ENCODE measurements around the gene DDX31. TPM values are rescaled to one million over a fixed set of nuclear protein-coding genes. Genes with fewer than 3 reads are reported as not detected.

DDX31 gene
- total RNA-seq, 2 experiments from 2014 or later = 28.3 to 28.8 TPM

DNA sequence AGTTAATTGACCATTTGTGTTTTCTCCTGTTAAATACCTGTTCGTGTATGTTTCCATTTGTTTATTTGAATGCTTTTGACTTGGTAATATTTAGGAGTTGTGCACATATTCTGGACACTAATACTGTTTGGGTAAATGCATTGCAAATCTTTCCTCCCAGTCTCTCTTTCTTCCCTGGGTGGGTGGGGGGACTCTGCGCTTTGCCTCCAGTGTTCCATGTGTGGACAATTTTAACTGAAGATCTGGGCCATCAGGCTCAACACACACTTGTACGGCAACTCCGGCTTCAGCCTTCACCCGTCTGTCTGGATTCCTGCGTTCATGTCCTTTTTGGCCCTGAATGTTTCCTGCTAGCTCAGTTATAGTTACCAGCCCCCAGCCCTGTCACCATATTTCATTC is 40.5 kb upstream of the DDX31 start:
- no peaks in the 10 kb centered on the region for H3K79me2 ChIP-seq (ENCODE audit: insufficient read depth, low read depth, low read length)
- DNase-seq (ENCODE audit: low spot score) = no peak
- H3K27ac ChIP-seq (ENCODE audit: low read depth, low read length, poor library complexity, severe bottlenecking) = no peak overlapping the region
- CTCF ChIA-PET (ENCODE audit: unreplicated experiment) = no interaction called here
- BruUV-seq (replicated peaks) = no TSS peak
- H2AFZ ChIP-seq (ENCODE audit: low read length) = no peak overlapping the region
- POLR2A ChIA-PET = no interaction called here
- no peaks in the 10 kb centered on the region for H4K20me1 ChIP-seq (ENCODE audit: insufficient read depth, low read length)
- H3K9me2 ChIP-seq (ENCODE audit: insufficient read depth, low read length) = no peaks in the 10 kb centered on the region
- H3K9me3 ChIP-seq (ENCODE audit: low read length) = no peaks in the 10 kb centered on the region
- TF ChIP-seq EZH2phosphoT487 (IDR thresholded peaks at IDR 0.05; ENCODE audit: borderline replicate concordance, low read depth, low read length) = no peak
- TF ChIP-seq, protein P1, sequence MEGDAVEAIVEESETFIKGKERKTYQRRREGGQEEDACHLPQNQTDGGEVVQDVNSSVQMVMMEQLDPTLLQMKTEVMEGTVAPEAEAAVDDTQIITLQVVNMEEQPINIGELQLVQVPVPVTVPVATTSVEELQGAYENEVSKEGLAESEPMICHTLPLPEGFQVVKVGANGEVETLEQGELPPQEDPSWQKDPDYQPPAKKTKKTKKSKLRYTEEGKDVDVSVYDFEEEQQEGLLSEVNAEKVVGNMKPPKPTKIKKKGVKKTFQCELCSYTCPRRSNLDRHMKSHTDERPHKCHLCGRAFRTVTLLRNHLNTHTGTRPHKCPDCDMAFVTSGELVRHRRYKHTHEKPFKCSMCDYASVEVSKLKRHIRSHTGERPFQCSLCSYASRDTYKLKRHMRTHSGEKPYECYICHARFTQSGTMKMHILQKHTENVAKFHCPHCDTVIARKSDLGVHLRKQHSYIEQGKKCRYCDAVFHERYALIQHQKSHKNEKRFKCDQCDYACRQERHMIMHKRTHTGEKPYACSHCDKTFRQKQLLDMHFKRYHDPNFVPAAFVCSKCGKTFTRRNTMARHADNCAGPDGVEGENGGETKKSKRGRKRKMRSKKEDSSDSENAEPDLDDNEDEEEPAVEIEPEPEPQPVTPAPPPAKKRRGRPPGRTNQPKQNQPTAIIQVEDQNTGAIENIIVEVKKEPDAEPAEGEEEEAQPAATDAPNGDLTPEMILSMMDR (conservative IDR thresholded peaks at IDR 0.05; ENCODE audit: low read length) = no peak
- H3K4me3 ChIP-seq (ENCODE audit: low read depth, low read length, poor library complexity, severe bottlenecking) = no peak overlapping the region
- no peaks in the 10 kb centered on the region for H3K4me1 ChIP-seq (ENCODE audit: insufficient read depth, low read length, poor library complexity, severe bottlenecking)
- H3K36me3 ChIP-seq (ENCODE audit: insufficient read depth, low read length) = no peaks in the 10 kb centered on the region
- no peak overlapping the region for H3K4me2 ChIP-seq (ENCODE audit: low read length)
- intact Hi-C loops (cut with micrococcal nuclease; ENCODE audit: unreplicated experiment) = no loop called here

DNA sequence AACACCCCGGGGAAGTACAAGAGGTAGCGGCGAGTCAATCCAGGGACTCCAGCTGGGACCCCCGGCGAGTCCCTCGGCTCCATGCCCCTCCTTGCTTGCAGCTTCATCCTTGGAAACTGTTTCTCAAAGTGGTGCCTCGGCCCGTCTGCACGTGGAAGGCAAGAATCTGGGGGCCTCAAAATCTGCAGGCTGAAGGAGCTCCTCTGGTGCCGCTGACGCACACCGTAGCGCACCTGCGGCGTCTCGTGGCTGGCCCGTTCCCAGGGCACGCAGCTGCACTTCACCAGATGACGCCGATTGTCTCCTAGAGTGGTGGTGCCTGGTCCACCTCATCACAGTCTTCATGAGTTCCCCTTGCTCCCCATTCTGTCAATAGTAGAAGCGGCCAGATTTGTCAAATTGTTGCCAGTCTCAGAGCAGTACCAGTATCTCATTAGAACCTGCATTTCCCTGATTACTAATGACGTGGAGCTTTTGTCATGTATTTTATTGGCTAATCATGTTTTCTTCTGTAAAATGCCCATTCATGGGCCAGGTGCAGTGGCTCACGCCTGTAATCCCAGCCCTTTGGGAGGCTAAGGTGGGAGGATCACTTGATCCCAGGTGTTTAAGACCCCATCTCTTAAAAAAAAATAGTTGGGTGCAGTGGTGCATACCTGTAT is 39.1 kb upstream of the DDX31 start:
- BruUV-seq (replicated peaks) = no TSS peak

DNA sequence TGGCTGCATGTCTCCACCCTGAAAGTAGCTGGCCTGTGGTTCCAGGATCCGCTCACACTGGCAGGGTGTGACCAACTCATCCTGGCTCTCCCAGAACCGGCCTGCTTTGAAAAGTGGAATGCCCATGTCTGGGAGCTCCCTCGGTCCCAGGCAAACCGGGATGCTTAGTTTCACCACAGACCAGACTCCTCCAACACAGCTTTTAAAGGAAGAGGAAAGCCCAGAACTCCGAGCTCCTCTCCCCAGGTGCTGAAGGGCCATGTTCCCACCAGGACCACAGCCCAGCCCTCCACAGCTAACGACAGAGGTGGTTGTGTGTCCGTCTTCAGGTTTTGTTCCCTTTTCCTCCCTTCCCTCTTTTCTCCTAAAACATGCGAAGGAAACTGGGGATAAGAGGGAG is 38.5 kb upstream of the DDX31 start:
- BruUV-seq (replicated peaks) = no TSS peak
- Histone ChIP-seq H3K4me3 (ENCODE audit: low read depth, low read length, poor library complexity, severe bottlenecking) (no peak overlapping the region), H4K20me1 (ENCODE audit: insufficient read depth, low read length) (no peaks in the 10 kb centered on the region), H3K27ac (ENCODE audit: low read depth, low read length, poor library complexity, severe bottlenecking) (no peak overlapping the region), H3K4me2 (ENCODE audit: low read length) (no peak overlapping the region), H3K36me3 (ENCODE audit: insufficient read depth, low read length) (no peaks in the 10 kb centered on the region), H3K9me2 (ENCODE audit: insufficient read depth, low read length) (no peaks in the 10 kb centered on the region), H2AFZ (ENCODE audit: low read length) (no peak overlapping the region), H3K9me3 (ENCODE audit: low read length) (no peaks in the 10 kb centered on the region), H3K4me1 (ENCODE audit: insufficient read depth, low read length, poor library complexity, severe bottlenecking) (no peaks in the 10 kb centered on the region), H3K79me2 (ENCODE audit: insufficient read depth, low read depth, low read length) (no peaks in the 10 kb centered on the region)
- ChIA-PET POLR2A (interaction anchor here (0.5 kb wide), 1 partner anchor 11 kb away, joined by 3 read pairs; no protein-coding TSS in a partner anchor), CTCF (ENCODE audit: unreplicated experiment) (no interaction called here)
- TF ChIP-seq, protein P1 (conservative IDR thresholded peaks at IDR 0.05; ENCODE audit: low read length) = no peak
- TF ChIP-seq EZH2phosphoT487 (IDR thresholded peaks at IDR 0.05; ENCODE audit: borderline replicate concordance, low read depth, low read length) = no peak
- intact Hi-C loops (cut with micrococcal nuclease; ENCODE audit: unreplicated experiment) = no loop called here
- no peak for DNase-seq (ENCODE audit: low spot score)

More for the DNA sequence above, 39.1 kb upstream of the DDX31 start:
- no peak overlapping the region for H3K4me3 ChIP-seq (ENCODE audit: low read depth, low read length, poor library complexity, severe bottlenecking)
- intact Hi-C loops (cut with micrococcal nuclease; ENCODE audit: unreplicated experiment) = no loop called here
- TF ChIP-seq, protein P1 (conservative IDR thresholded peaks at IDR 0.05; ENCODE audit: low read length) = no peak
- TF ChIP-seq EZH2phosphoT487 (IDR thresholded peaks at IDR 0.05; ENCODE audit: borderline replicate concordance, low read depth, low read length) = no peak
- no peak overlapping the region for H2AFZ ChIP-seq (ENCODE audit: low read length)
- no peaks in the 10 kb centered on the region for H3K9me3 ChIP-seq (ENCODE audit: low read length)
- H4K20me1 ChIP-seq (ENCODE audit: insufficient read depth, low read length) = no peaks in the 10 kb centered on the region
- no peaks in the 10 kb centered on the region for H3K4me1 ChIP-seq (ENCODE audit: insufficient read depth, low read length, poor library complexity, severe bottlenecking)
- ChIA-PET POLR2A (interaction anchor here (0.5 kb wide), 1 partner anchor 11 kb away, joined by 3 read pairs; no protein-coding TSS in a partner anchor), CTCF (ENCODE audit: unreplicated experiment) (no interaction called here)
- H3K4me2 ChIP-seq (ENCODE audit: low read length) = no peak overlapping the region
- no peaks in the 10 kb centered on the region for H3K36me3 ChIP-seq (ENCODE audit: insufficient read depth, low read length)
- no peaks in the 10 kb centered on the region for H3K79me2 ChIP-seq (ENCODE audit: insufficient read depth, low read depth, low read length)
- H3K27ac ChIP-seq (ENCODE audit: low read depth, low read length, poor library complexity, severe bottlenecking) = no peak overlapping the region
- no peak for DNase-seq (ENCODE audit: low spot score)
- no peaks in the 10 kb centered on the region for H3K9me2 ChIP-seq (ENCODE audit: insufficient read depth, low read length)
